Activated naive CD8-positive, alpha-beta T cell treated with anti-CD3 and anti-CD28 coated beads, Interleukin-2, amount 10 ng/mL, durations not matched to agents 7 days and 5 days (primary cell): Measurements from ENCODE around the gene CHTF18. TPM values are rescaled to one million over a fixed set of nuclear protein-coding genes. Genes with fewer than 3 reads are reported as not detected.
"Not testable (repeated sequence)": the region's sequence is repeated elsewhere in the genome, so short reads cannot be mapped to it uniquely, and the experiment has no call there.

Source experiments
- ATAC-seq: fragments of 150-1000 bp; cut with Tn5 transposase; one replicate; pipeline ENCODE4 v1.10.0; 2021; ENCODE audit warnings: low read depth, moderate library complexity
- POLR2A ChIA-PET: fragments of 350-600 bp; sonication (Branson Sonifier 250); formaldehyde crosslinking; loops from one replicate; lab custom pipeline; 2021; ENCODE audit warnings: antibody characterized with exemption; lab: Charles Lee
- DNase-seq: peaks from one replicate; pipeline ENCODE4 v3.0.0; 2021
- H3K27ac Mint-ChIP-seq: one replicate; pipeline ENCODE4 v1.8.0; 2022; ENCODE audit warnings: mild to moderate bottlenecking, mixed read lengths
- H3K27me3 Mint-ChIP-seq: one replicate; pipeline ENCODE4 v1.8.0; 2022; ENCODE audit warnings: mild to moderate bottlenecking, moderate library complexity, mixed read lengths
- H3K36me3 Mint-ChIP-seq: one replicate; pipeline ENCODE4 v1.8.0; 2021; ENCODE audit warnings: mild to moderate bottlenecking, mixed read lengths
- H3K4me1 Mint-ChIP-seq: one replicate; pipeline ENCODE4 v1.8.0; 2021; ENCODE audit warnings: mixed read lengths
- H3K4me3 Mint-ChIP-seq: one replicate; pipeline ENCODE4 v1.8.0; 2022; ENCODE audit warnings: mild to moderate bottlenecking, moderate library complexity, mixed read lengths
- H3K9me3 Mint-ChIP-seq: one replicate; pipeline ENCODE4 v1.8.0; 2021; ENCODE audit warnings: mixed read lengths
- total RNA-seq, 2 experiments: library from RNA; stranded (reverse); gene quantifications; one replicate each; pipeline ENCODE4 v1.2.3, GENCODE V29; 2021

The CHTF18 gene
- total RNA-seq, 2 experiments from 2014 or later, result 92.8 to 94.2 TPM

DNA sequence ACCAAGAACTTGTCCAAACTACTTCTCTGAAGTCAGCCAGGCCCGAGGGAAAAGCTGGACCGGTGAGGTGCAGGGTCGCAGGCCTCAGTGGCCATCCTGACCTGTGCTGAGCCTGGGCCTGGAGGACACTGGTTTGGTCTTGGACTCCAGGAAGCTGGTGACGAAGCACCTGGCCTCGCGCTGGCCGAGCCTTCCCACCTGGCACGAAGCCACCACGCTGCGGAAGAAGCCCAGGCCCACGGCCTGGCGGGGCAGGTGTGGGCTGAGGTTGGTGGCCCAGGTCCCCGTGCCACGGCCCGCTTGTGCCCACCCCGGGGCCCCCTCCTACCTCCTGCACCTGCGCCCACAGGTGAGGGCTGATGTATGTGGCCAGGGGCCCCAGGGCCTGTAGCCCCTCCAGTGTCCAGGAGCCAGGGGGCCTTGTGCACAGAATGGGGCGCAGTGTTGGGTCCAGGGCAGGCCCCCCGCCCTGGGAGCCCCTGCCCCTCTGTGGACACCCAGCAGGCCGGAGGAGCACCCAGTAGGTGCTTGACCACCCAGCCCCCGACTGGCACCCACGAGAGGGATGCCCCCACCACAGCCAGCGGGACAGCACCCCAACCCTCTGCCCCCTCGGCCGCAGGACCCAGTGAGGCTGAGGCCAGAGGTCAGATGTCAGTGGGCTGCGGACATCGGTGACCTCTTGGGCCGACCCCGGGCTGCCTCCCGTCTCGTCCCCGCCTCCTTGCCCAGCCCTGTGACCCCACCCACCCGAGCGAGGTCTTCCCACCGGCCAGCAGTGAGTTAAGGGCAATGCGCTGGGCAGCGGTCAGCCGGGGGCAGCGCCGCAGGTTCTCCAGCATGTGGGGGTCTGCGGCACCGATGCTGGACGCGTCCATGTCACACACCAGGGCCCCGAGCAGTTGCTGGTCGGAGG is 14.1 kb upstream of the CHTF18 start:
- POLR2A ChIA-PET, result interaction anchor here (1.0 kb wide), 1 partner anchor 30 kb away, joined by 7 read pairs; no protein-coding TSS in a partner anchor
- H3K4me3 Mint-ChIP-seq, result no peak overlapping the region
- H3K27ac Mint-ChIP-seq, result no peak overlapping the region
- H3K27me3 Mint-ChIP-seq, result peaks cover 2% of the 10 kb centered on the region
- H3K36me3 Mint-ChIP-seq, result no peaks in the 10 kb centered on the region
- DNase-seq, result no peak
- H3K9me3 Mint-ChIP-seq, result no peaks in the 10 kb centered on the region
- ATAC-seq, result no peak
- H3K4me1 Mint-ChIP-seq, result peaks cover 2% of the 10 kb centered on the region

DNA sequence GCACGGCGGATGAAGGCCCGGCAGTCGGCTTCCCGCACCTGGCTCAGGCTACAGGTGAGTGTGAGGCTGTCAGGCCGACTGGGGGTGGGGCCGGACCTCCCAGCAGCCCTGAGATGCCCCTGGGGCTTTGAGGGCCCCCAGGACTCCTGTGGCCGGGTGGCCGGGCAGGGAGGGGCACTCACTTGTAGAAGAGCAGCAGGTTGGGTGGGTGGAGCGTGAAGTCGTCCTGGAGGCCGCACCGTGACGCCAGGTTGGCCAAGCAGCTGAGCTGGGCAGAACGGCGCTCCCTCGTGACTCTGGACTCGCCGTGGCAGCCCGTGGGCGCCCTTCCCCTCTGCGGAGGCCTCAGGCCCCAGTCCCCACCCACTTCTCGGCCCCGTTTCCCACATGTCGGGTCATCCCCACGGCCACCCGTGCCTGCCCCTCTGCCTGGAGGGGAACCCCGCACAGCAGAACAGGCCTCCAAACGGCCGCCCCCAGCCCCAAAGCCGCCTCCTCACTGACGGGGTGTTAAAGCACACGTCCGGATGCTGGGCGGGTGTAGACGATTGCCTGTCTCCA is 13.1 kb upstream of the CHTF18 start:
- Mint-ChIP-seq H3K27ac (no peak overlapping the region), H3K4me3 (no peak overlapping the region), H3K4me1 (peaks cover 2% of the 10 kb centered on the region), H3K27me3 (peaks cover 2% of the 10 kb centered on the region), H3K9me3 (no peaks in the 10 kb centered on the region), H3K36me3 (no peaks in the 10 kb centered on the region)
- ATAC-seq, result no peak
- POLR2A ChIA-PET, result no interaction called here
- no peak for DNase-seq

DNA sequence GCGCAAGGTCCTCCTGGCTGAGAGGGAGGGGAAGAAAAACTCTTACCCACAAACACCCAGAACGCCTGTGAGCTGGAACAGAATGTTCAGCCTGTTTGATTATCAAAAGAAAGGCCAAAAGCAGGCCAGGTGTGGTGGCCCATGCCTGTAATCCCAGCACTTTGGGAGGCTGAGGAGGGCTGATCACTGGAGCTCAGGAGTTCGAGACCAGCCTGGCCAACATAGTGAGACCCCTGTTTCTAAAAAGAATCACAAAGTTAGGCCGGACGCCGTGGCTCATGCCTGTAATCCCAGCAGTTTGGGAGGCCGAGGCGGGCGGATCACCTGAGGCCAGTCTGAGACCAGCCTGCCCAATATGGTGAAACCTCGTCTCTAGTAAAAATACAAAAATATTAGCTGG is 12.1 kb upstream of the CHTF18 start:
- H3K36me3 Mint-ChIP-seq, H3K4me1 Mint-ChIP-seq, H3K4me3 Mint-ChIP-seq, H3K27me3 Mint-ChIP-seq, DNase-seq, H3K27ac Mint-ChIP-seq, POLR2A ChIA-PET, H3K9me3 Mint-ChIP-seq, ATAC-seq: not testable (repeated sequence)

DNA sequence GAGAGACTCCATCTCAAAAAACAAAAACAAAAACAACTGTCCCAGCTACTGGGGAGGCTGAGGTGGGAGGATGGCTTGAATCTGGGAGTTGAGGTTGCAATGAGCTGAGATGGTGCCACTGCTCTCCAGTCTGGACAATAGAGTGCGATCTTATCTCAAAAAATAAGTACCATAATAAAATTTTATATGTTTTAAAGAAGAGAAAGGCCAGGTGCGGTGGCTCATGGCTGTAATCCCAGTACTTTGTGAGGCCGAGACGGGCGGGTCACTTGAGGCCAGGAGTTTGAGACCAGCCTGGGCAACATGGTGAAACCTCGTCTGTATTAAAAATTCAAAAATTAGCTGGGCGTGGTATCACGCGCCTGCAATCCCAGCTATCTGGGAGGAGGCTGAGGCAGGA is 11.6 kb upstream of the CHTF18 start:
- no peak overlapping the region for H3K4me3 Mint-ChIP-seq
- H3K27ac Mint-ChIP-seq, result no peak overlapping the region
- no peaks in the 10 kb centered on the region for H3K9me3 Mint-ChIP-seq
- no peak for ATAC-seq
- H3K4me1 Mint-ChIP-seq, result peaks cover 2% of the 10 kb centered on the region
- POLR2A ChIA-PET, result no interaction called here
- DNase-seq, result no peak
- no peaks in the 10 kb centered on the region for H3K36me3 Mint-ChIP-seq
- H3K27me3 Mint-ChIP-seq, result peaks cover 2% of the 10 kb centered on the region

GRCh38 chr16:777826-778225 is 10.6 kb upstream of the CHTF18 start:
- DNase-seq, result no peak
- peaks cover 2% of the 10 kb centered on the region for H3K27me3 Mint-ChIP-seq
- POLR2A ChIA-PET, result no interaction called here
- no peak for ATAC-seq
- H3K9me3 Mint-ChIP-seq, result no peaks in the 10 kb centered on the region
- H3K27ac Mint-ChIP-seq, result no peak overlapping the region
- H3K4me1 Mint-ChIP-seq, result peaks cover 2% of the 10 kb centered on the region
- H3K36me3 Mint-ChIP-seq, result no peaks in the 10 kb centered on the region
- H3K4me3 Mint-ChIP-seq, result no peak overlapping the region

DNA sequence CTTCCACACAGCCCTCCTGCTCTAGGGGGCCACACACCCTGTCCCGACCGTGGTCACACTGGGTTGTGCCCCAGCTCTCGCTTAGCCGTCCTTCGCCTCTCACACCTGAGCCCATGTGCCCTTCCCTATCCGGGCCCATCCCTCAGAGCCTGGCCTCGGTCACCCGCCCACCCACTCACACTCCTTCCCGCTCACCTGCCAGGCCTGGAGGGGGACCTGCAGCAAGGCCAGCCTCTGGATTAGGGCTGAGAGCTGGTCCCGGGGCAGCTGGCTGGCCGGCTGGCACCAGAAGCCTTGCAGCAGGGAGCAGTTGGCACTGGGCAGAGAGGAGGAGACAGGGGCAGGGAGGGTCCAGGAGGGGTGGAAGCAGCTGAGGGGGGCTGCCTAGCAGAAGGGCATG is 10.0 kb upstream of the CHTF18 start:
- POLR2A ChIA-PET, result no interaction called here
- no peaks in the 10 kb centered on the region for H3K36me3 Mint-ChIP-seq
- no peak overlapping the region for H3K4me3 Mint-ChIP-seq
- ATAC-seq (no peak), DNase-seq (no peak)
- no peak overlapping the region for H3K27ac Mint-ChIP-seq
- H3K27me3 Mint-ChIP-seq, result peaks cover 2% of the 10 kb centered on the region
- peaks cover 2% of the 10 kb centered on the region for H3K4me1 Mint-ChIP-seq
- H3K9me3 Mint-ChIP-seq, result no peaks in the 10 kb centered on the region

DNA sequence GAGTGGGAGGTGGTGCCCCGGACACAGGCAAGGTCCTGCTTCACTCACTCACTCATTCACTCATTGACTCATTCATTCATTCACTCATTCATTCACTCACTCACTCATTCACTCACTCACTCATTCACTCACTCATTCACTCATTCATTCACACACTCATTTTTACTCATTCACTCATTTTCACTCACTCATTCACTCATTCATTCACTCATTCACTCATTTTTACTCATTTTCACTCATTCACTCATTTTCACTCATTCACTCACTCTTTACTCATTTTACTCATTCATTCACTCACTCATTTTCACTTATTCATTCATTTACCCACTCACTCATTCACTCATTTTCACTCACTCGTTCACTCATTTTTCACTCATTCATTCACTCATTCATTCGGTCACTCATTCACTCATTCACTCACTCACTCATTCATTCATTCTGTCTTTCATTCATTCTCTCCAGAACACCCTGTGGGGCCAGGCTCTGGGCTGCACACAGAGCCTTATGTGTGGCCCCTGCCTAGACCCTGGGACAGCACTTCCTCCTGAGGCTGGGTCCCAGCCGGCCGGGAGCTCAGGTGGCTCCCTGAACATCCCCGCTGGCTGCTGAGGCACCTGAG is 9.4 kb upstream of the CHTF18 start:
- POLR2A ChIA-PET, result no interaction called here
- Mint-ChIP-seq H3K4me3 (no peak overlapping the region), H3K27me3 (peaks cover 2% of the 10 kb centered on the region), H3K4me1 (peaks cover 2% of the 10 kb centered on the region), H3K36me3 (no peaks in the 10 kb centered on the region), H3K27ac (no peak overlapping the region), H3K9me3 (no peaks in the 10 kb centered on the region)
- ATAC-seq, result no peak
- DNase-seq, result no peak

GRCh38 chr16:779561-779960 is 8.9 kb upstream of the CHTF18 start:
- H3K9me3 Mint-ChIP-seq, result no peaks in the 10 kb centered on the region
- no peak for DNase-seq
- H3K27me3 Mint-ChIP-seq, result peaks cover 2% of the 10 kb centered on the region
- peaks cover 2% of the 10 kb centered on the region for H3K4me1 Mint-ChIP-seq
- H3K27ac Mint-ChIP-seq, result no peak overlapping the region
- POLR2A ChIA-PET, result no interaction called here
- H3K36me3 Mint-ChIP-seq, result no peaks in the 10 kb centered on the region
- no peak overlapping the region for H3K4me3 Mint-ChIP-seq
- ATAC-seq, result no peak

DNA sequence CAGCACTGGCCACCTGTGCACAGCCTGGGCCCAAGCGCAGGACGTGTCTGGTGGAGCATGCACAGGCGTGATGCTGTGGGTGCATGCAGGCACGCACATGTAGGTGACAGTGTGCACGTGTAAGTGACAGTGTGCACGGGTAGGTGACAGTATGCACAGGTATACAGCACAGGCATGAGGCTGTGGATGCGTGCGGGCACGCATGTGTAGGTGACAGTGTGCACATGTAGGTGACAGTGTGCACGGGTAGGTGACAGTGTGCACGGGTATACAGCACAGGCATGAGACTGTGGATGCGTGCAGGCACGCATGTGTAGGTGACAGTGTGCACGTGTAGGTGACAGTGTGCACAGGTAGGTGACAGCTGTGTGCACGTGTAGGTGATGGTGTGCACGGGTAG is 8.1 kb upstream of the CHTF18 start:
- no peaks in the 10 kb centered on the region for H3K36me3 Mint-ChIP-seq
- peaks cover 5% of the 10 kb centered on the region for H3K4me1 Mint-ChIP-seq
- ATAC-seq (no peak), DNase-seq (no peak)
- H3K27ac Mint-ChIP-seq, result no peak overlapping the region
- POLR2A ChIA-PET, result no interaction called here
- H3K9me3 Mint-ChIP-seq, result no peaks in the 10 kb centered on the region
- H3K27me3 Mint-ChIP-seq, result peaks cover 2% of the 10 kb centered on the region
- no peak overlapping the region for H3K4me3 Mint-ChIP-seq

DNA sequence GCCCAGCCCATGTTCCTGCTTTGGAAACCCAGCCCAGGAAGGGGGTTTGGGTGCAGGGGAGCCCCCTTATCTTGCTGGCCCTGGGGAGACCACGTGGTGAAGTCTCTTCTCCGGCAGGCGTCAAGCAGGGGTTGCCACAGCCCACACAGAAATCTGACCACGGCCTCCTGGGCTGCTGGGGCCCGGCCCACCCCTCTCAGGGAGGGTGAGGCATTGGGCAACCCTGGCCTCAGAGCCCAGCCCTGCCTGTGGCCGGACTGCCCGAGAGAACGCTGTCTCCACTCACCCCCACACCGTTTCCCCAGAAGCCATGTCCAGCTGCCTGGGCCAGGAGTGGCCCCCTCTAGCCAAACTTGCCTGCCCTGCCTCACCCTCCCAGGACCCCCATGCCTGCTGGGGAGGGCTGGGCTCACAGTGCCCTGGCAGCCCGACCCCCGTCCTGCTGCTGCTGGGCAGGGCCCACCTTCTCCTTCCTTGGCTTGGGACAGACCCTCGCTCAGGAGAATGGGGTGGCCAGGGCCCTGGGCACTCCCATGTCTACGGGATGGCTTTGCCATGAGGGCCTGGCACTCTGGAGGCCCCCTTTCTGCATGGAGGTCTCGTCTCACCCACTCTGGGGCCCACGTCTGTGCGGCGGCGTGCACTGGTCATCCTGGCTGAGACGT is 6.9 kb upstream of the CHTF18 start:
- Mint-ChIP-seq H3K27me3 (peaks cover 2% of the 10 kb centered on the region), H3K36me3 (no peaks in the 10 kb centered on the region), H3K27ac (no peak overlapping the region), H3K9me3 (no peaks in the 10 kb centered on the region), H3K4me1 (peaks cover 5% of the 10 kb centered on the region), H3K4me3 (no peak overlapping the region)
- DNase-seq (no peak), ATAC-seq (no peak)
- POLR2A ChIA-PET, result no interaction called here

DNA sequence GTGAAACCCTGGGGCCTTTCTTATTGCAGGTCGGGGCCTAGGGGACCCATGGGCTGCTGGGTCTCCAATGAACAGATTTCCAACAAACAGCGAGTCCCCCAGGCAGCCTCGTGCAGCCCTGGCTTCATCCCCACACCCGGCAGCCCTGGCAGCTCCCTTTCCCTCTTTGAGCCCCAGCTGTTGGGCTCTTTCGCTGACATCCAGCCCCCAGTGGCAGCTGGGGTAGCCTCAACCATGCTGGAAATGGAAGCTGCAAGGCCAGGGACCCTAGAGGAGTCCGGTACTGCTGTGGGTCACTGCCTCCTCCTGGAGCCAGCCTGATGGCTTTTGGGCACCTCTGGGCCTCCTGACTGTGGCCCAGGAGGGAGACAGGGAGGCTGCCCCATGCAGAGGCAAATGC is 6.2 kb upstream of the CHTF18 start:
- Mint-ChIP-seq H3K9me3 (no peaks in the 10 kb centered on the region), H3K27ac (no peak overlapping the region), H3K4me3 (no peak overlapping the region), H3K4me1 (peaks cover 5% of the 10 kb centered on the region), H3K36me3 (no peaks in the 10 kb centered on the region), H3K27me3 (peaks cover 2% of the 10 kb centered on the region)
- no peak for ATAC-seq
- POLR2A ChIA-PET, result no interaction called here
- DNase-seq, result no peak

DNA sequence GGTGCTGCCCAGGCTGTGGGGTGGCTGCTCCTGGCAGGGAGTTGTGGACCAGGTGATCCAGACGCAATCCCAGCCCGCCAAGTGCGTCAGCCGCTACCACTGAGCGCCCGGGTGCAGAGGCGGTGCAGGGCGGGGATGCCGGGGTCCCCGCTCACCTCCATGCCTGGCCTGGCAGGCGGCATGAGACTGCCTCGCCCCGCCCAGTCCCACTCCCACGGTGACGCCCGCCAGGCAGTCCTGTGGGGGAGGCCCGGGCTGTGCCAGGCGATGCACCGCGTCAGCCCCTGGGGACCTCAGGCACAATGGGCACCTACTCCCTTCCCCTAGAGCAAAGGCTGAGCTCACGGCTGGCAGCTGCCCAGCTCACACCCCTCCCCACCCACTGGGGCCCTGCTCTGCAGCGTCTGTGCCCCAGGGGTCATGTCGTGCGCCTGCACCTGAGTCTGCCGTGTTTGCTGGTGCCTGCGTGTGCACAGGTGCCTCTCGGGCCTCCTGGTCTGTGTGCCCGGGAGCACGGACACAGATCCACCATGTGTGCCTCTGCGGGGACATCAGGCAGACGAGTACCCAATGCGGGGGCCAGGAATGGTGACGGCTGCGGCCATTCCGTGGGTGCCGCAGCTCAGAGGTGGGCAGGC is 5.5 kb upstream of the CHTF18 start:
- POLR2A ChIA-PET, result no interaction called here
- no peaks in the 10 kb centered on the region for H3K36me3 Mint-ChIP-seq
- H3K4me1 Mint-ChIP-seq, result peaks cover 3% of the 10 kb centered on the region
- H3K27ac Mint-ChIP-seq, result no peak overlapping the region
- no peaks in the 10 kb centered on the region for H3K9me3 Mint-ChIP-seq
- no peak overlapping the region for H3K4me3 Mint-ChIP-seq
- no peak for DNase-seq
- H3K27me3 Mint-ChIP-seq, result no peaks in the 10 kb centered on the region
- no peak for ATAC-seq
